SK-N-SH treated with all-trans-retinoic acid at 6 μM for 48 hours (cell line): ENCODE data around the gene KCNQ5.

ENCODE experiments used
- ATAC-seq: fragments of 200-7000 bp; cut with Tn5 transposase; 3 replicates; pipeline ENCODE4 v1.9.1; 2020; ENCODE audit warnings: mild to moderate bottlenecking, moderate library complexity
- ARNTL ChIP-seq: fragments of 450-650 bp; formaldehyde crosslinking; IDR thresholded peaks from 2 replicates; pipeline ENCODE4 v1.5.0; 2020; ENCODE audit warnings: low read depth, mild to moderate bottlenecking, moderate library complexity, borderline replicate concordance
- BACH2 ChIP-seq: fragments of 250-450 bp; sonication (Bioruptor Pico); IDR thresholded peaks from 2 replicates; pipeline ENCODE4 v1.9.0; 2021; ENCODE audit warnings: mild to moderate bottlenecking, borderline replicate concordance
- CREB5 ChIP-seq: fragments of 250-450 bp; sonication (Bioruptor Pico); IDR thresholded peaks from 2 replicates; pipeline ENCODE4 v1.5.1; 2020; ENCODE audit warnings: low read depth, mild to moderate bottlenecking, moderate library complexity
- CSDC2 ChIP-seq: fragments of 250-450 bp; sonication (Bioruptor Pico); IDR thresholded peaks from 2 replicates; pipeline ENCODE4 v1.5.0; 2020; ENCODE audit warnings: mild to moderate bottlenecking, moderate library complexity
- CSRNP3 ChIP-seq: fragments of 250-450 bp; sonication (Bioruptor Pico); IDR thresholded peaks from 2 replicates; pipeline ENCODE4 v1.5.1; 2021; ENCODE audit warnings: mild to moderate bottlenecking, moderate library complexity
- ESRRG ChIP-seq: fragments of 250-450 bp; sonication (Bioruptor Pico); IDR thresholded peaks from 2 replicates; pipeline ENCODE4 v1.6.1; 2021; ENCODE audit warnings: mild to moderate bottlenecking
- GLIS3 ChIP-seq: fragments of 250-450 bp; sonication (Bioruptor Pico); IDR thresholded peaks from 2 replicates; pipeline ENCODE4 v1.5.0; 2020; ENCODE audit warnings: mild to moderate bottlenecking, moderate library complexity
- ISL1 ChIP-seq: fragments of 250-450 bp; sonication (Bioruptor Pico); IDR thresholded peaks from 2 replicates; pipeline ENCODE4 v2.1.2; 2022; ENCODE audit warnings: mild to moderate bottlenecking, moderate library complexity
- OSR1 ChIP-seq: fragments of 250-450 bp; sonication (Bioruptor Pico); IDR thresholded peaks from 2 replicates; pipeline ENCODE4 v1.8.0; 2022; ENCODE audit warnings: moderate library complexity, mild to moderate bottlenecking, inconsistent platforms
- PATZ1 ChIP-seq: fragments of 250-450 bp; sonication (Bioruptor Pico); IDR thresholded peaks from 2 replicates; pipeline ENCODE4 v1.8.0; 2020; ENCODE audit warnings: mild to moderate bottlenecking, moderate library complexity, borderline replicate concordance
- PPARA ChIP-seq: fragments of 250-450 bp; sonication (Bioruptor Pico); IDR thresholded peaks from 2 replicates; pipeline ENCODE4 v1.5.0; 2020; ENCODE audit warnings: mild to moderate bottlenecking, borderline replicate concordance
- RARB ChIP-seq: fragments of 250-450 bp; sonication (Bioruptor Pico); IDR thresholded peaks from 2 replicates; pipeline ENCODE4 v1.8.0; 2021; ENCODE audit warnings: mild to moderate bottlenecking, moderate library complexity
- SNAI2 ChIP-seq: fragments of 250-450 bp; sonication (Bioruptor Pico); IDR thresholded peaks from 2 replicates; pipeline ENCODE4 v1.5.0; 2020; ENCODE audit warnings: mild to moderate bottlenecking, moderate library complexity
- TCF4 ChIP-seq: fragments of 250-450 bp; sonication (Bioruptor Pico); IDR thresholded peaks from 2 replicates; pipeline ENCODE4 v1.8.0; 2021; ENCODE audit warnings: mild to moderate bottlenecking, moderate library complexity, borderline replicate concordance
- TOX ChIP-seq: fragments of 250-450 bp; sonication (Bioruptor Pico); IDR thresholded peaks from 2 replicates; pipeline ENCODE4 v1.8.0; 2021; ENCODE audit warnings: mild to moderate bottlenecking, moderate library complexity, borderline replicate concordance
- ZC3H10 ChIP-seq: fragments of 250-450 bp; sonication (Bioruptor Pico); IDR thresholded peaks from 2 replicates; pipeline ENCODE4 v1.5.1; 2021; ENCODE audit warnings: mild to moderate bottlenecking, moderate library complexity
- ZFP3 ChIP-seq: fragments of 250-450 bp; sonication (Bioruptor Pico); IDR thresholded peaks from 2 replicates; pipeline ENCODE4 v1.5.0; 2020; ENCODE audit warnings: mild to moderate bottlenecking, moderate library complexity
- ZFP30 ChIP-seq: fragments of 450-650 bp; formaldehyde crosslinking; IDR thresholded peaks from 2 replicates; pipeline ENCODE4 v1.5.0; 2022; ENCODE audit warnings: mild to moderate bottlenecking, moderate library complexity
- ZNF565 ChIP-seq: fragments of 450-650 bp; formaldehyde crosslinking; conservative IDR thresholded peaks from 2 replicates; pipeline ENCODE4 v1.5.0; 2020; ENCODE audit warnings: low read depth, mild to moderate bottlenecking, moderate library complexity
- ZNF70 ChIP-seq: fragments of 450-650 bp; formaldehyde crosslinking; IDR thresholded peaks from 2 replicates; pipeline ENCODE4 v1.5.0; 2020; ENCODE audit warnings: mild to moderate bottlenecking, moderate library complexity
- ZNF8 ChIP-seq: fragments of 450-650 bp; formaldehyde crosslinking; IDR thresholded peaks from 2 replicates; pipeline ENCODE4 v1.5.0; 2020; ENCODE audit warnings: mild to moderate bottlenecking, moderate library complexity

KCNQ5 gene

GRCh38 chr6:73041051-73041450, 419.2 kb downstream of the KCNQ5 start:
- TF ChIP-seq BACH2 (CRISPR knock-in tag) (no peak), ZFP3 (no peak), SNAI2 (CRISPR knock-in tag) (no peak), ARNTL (CRISPR knock-in tag) (no peak), CSDC2 (CRISPR knock-in tag) (no peak), ZNF8 (no peak), CSRNP3 (CRISPR knock-in tag) (no peak), RARB (CRISPR knock-in tag) (no peak), GLIS3 (CRISPR knock-in tag) (no peak), ZC3H10 (CRISPR knock-in tag) (no peak), ZFP30 (CRISPR knock-in tag) (no peak), TCF4 (CRISPR knock-in tag) (no peak), OSR1 (CRISPR knock-in tag) (no peak), TOX (no peak), ZNF565 (CRISPR knock-in tag) (no peak), ISL1 (no peak)
- no peak for ATAC-seq

GRCh38 chr6:73042892-73043291, 421.0 kb downstream of the KCNQ5 start:
- no peak for ATAC-seq
- TF ChIP-seq ZNF70 (CRISPR knock-in tag) (no peak), CSDC2 (CRISPR knock-in tag) (no peak), ZC3H10 (CRISPR knock-in tag) (no peak), CREB5 (no peak)
- TF ChIP-seq, all 23 proteins: peak for 0

GRCh38 chr6:73043446-73043845, 421.6 kb downstream of the KCNQ5 start:
- ATAC-seq = no peak
- TF ChIP-seq TOX (no peak), ARNTL (CRISPR knock-in tag) (no peak), ZC3H10 (CRISPR knock-in tag) (no peak), PPARA (CRISPR knock-in tag) (no peak), CREB5 (no peak), ESRRG (CRISPR knock-in tag) (no peak), ZFP30 (CRISPR knock-in tag) (no peak), ZNF565 (CRISPR knock-in tag) (no peak)
- TF ChIP-seq, all 23 proteins: peak for 0

- no peak for TF ChIP-seq OSR1 (CRISPR knock-in tag)
- no peak for ATAC-seq
Observed at GRCh38 chr6:73045609-73046008, 423.7 kb downstream of the KCNQ5 start.

- no peak for ATAC-seq
- TF ChIP-seq OSR1 (CRISPR knock-in tag) (no peak), CSRNP3 (CRISPR knock-in tag) (no peak), PATZ1 (CRISPR knock-in tag) (no peak)
- TF ChIP-seq, all 23 proteins: peak for 0
Observed at GRCh38 chr6:73047801-73048200, 425.9 kb downstream of the KCNQ5 start.
